Loucy (cell line): ENCODE measurements around the gene GABARAPL2.

Experiments used
- H2AFZ ChIP-seq: fragments of 200-600 bp; sonication (generic); 2 replicates; pipeline ENCODE4 v1.6.0; 2016; ENCODE audit warnings: antibody characterized with exemption, mild to moderate bottlenecking, low read length, moderate library complexity
- H3F3A ChIP-seq: fragments of 200-600 bp; 2 replicates; pipeline ENCODE4 v1.6.0; 2016; ENCODE audit warnings: antibody characterized with exemption, low read depth, mild to moderate bottlenecking
- H3K27me3 ChIP-seq: fragments of 200-600 bp; sonication (generic); 2 replicates; pipeline ENCODE4 v1.6.1; 2014; ENCODE audit warnings: low read length, mild to moderate bottlenecking; ENCODE audit not compliant: insufficient read depth, poor library complexity, severe bottlenecking
- H3K36me3 ChIP-seq: fragments of 200-600 bp; sonication (generic); 2 replicates; pipeline ENCODE4 v1.6.1; 2016; ENCODE audit warnings: low read length; ENCODE audit not compliant: insufficient read depth
- H3K4me1 ChIP-seq: fragments of 200-600 bp; sonication (generic); 2 replicates; pipeline ENCODE4 v1.5.1; 2014; ENCODE audit warnings: low read length, mild to moderate bottlenecking; ENCODE audit not compliant: insufficient read depth, poor library complexity, severe bottlenecking
- H3K4me2 ChIP-seq: fragments of 200-600 bp; sonication (generic); 2 replicates; pipeline ENCODE4 v1.6.0; 2014; ENCODE audit warnings: antibody characterized with exemption, low read length, low read depth, mild to moderate bottlenecking; ENCODE audit not compliant: poor library complexity, severe bottlenecking
- H3K4me3 ChIP-seq: fragments of 200-600 bp; sonication (generic); 2 replicates; pipeline ENCODE4 v1.5.1; 2014; ENCODE audit warnings: low read length, mild to moderate bottlenecking, mixed read lengths; ENCODE audit not compliant: poor library complexity, severe bottlenecking
- H3K79me2 ChIP-seq: fragments of 200-600 bp; sonication (generic); 2 replicates; pipeline ENCODE4 v1.6.1; 2014; ENCODE audit warnings: low read length; ENCODE audit not compliant: insufficient read depth
- H3K9ac ChIP-seq: fragments of 200-600 bp; sonication (generic); 2 replicates; pipeline ENCODE4 v1.6.0; 2014; ENCODE audit warnings: mild to moderate bottlenecking, low read depth, low read length, moderate library complexity; ENCODE audit not compliant: poor library complexity, severe bottlenecking
- H3K9me2 ChIP-seq: fragments of 200-600 bp; sonication (generic); replicated peaks from 2 replicates; pipeline ENCODE4 v1.6.1; 2016; ENCODE audit warnings: low read depth, low read length, mixed read lengths
- H3K9me3 ChIP-seq: fragments of 200-600 bp; sonication (generic); 2 replicates; pipeline ENCODE4 v1.6.1; 2014; ENCODE audit warnings: mild to moderate bottlenecking, antibody characterized with exemption, low read length, low read depth; ENCODE audit not compliant: insufficient read depth
- H4K20me1 ChIP-seq: fragments of 200-600 bp; sonication (generic); 2 replicates; pipeline ENCODE4 v1.6.0; 2014; ENCODE audit warnings: antibody characterized with exemption, low read length, mild to moderate bottlenecking; ENCODE audit not compliant: insufficient read depth, poor library complexity, severe bottlenecking
- EZH2phosphoT487 ChIP-seq: fragments of 200-600 bp; IDR thresholded peaks from 2 replicates; pipeline ENCODE4 v1.6.1; 2018; ENCODE audit warnings: antibody characterized with exemption, mild to moderate bottlenecking, moderate library complexity, borderline replicate concordance
- TF ChIP-seq, protein P1 (sequence below): fragments of 200-600 bp; sonication (generic); conservative IDR thresholded peaks from 2 replicates; pipeline ENCODE4 v1.5.1; 2014; ENCODE audit warnings: mild to moderate bottlenecking, antibody characterized with exemption, low read length

GABARAPL2 gene

GRCh38 chr16:75622761-75623605, 56.8 kb downstream of the GABARAPL2 start, which contains the start of gene ADAT1:
Gene ADAT1, minus strand, starts transcription at chr16:75623281. Its CDS starts 2,482 bp downstream, at chr16:75620799.
- no peaks in the 10 kb centered on the region for H3K9me3 ChIP-seq
- H3K4me3 ChIP-seq, result peak within 1 kb of the TSS; percentile 89
- peaks cover 12% of the 10 kb centered on the region for H3F3A ChIP-seq
- peak within 1 kb of the TSS; percentile 93 for H2AFZ ChIP-seq
- H3K9me2 ChIP-seq, result no peaks in the 10 kb centered on the region
- peak within 1 kb of the TSS; percentile 95 for H3K4me2 ChIP-seq
- H3K9ac ChIP-seq, result peak within 1 kb of the TSS; percentile 89
- H3K4me1 ChIP-seq, result peaks cover 47% of the 10 kb centered on the region
- peaks cover 17% of the 10 kb centered on the region; the same call in 1 of the 2 replicates for H3K36me3 ChIP-seq
- H4K20me1 ChIP-seq, result peaks cover 5% of the 10 kb centered on the region
- TF ChIP-seq EZH2phosphoT487, result no peak
- TF ChIP-seq, protein P1, sequence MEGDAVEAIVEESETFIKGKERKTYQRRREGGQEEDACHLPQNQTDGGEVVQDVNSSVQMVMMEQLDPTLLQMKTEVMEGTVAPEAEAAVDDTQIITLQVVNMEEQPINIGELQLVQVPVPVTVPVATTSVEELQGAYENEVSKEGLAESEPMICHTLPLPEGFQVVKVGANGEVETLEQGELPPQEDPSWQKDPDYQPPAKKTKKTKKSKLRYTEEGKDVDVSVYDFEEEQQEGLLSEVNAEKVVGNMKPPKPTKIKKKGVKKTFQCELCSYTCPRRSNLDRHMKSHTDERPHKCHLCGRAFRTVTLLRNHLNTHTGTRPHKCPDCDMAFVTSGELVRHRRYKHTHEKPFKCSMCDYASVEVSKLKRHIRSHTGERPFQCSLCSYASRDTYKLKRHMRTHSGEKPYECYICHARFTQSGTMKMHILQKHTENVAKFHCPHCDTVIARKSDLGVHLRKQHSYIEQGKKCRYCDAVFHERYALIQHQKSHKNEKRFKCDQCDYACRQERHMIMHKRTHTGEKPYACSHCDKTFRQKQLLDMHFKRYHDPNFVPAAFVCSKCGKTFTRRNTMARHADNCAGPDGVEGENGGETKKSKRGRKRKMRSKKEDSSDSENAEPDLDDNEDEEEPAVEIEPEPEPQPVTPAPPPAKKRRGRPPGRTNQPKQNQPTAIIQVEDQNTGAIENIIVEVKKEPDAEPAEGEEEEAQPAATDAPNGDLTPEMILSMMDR, result no peak
- H3K27me3 ChIP-seq, result no peaks in the 10 kb centered on the region
- H3K79me2 ChIP-seq, result peaks cover 24% of the 10 kb centered on the region; the same call in 1 of the 2 replicates

GRCh38 chr16:75624921-75625334, 58.7 kb downstream of the GABARAPL2 start:
- Histone ChIP-seq H3K4me3 (no peak overlapping the region), H3K9ac (no peak overlapping the region), H3F3A (peaks cover 17% of the 10 kb centered on the region), H2AFZ (no peak overlapping the region), H3K36me3 (peaks cover 35% of the 10 kb centered on the region; the same call in 1 of the 2 replicates), H3K79me2 (peaks cover 23% of the 10 kb centered on the region; the same call in 1 of the 2 replicates), H3K9me2 (no peaks in the 10 kb centered on the region), H3K27me3 (no peaks in the 10 kb centered on the region), H3K4me1 (peaks cover 59% of the 10 kb centered on the region), H3K9me3 (no peaks in the 10 kb centered on the region), H3K4me2 (no peak overlapping the region), H4K20me1 (peaks cover 5% of the 10 kb centered on the region)
- no peak for TF ChIP-seq EZH2phosphoT487
- TF ChIP-seq, protein P1, result no peak

- peak overlapping the region; percentile 77 for H3K4me2 ChIP-seq
- H3K4me1 ChIP-seq, result peaks cover 42% of the 10 kb centered on the region
- peaks cover 52% of the 10 kb centered on the region; the same call in 1 of the 2 replicates for H3K36me3 ChIP-seq
- H3K9me2 ChIP-seq, result no peaks in the 10 kb centered on the region
- H3K27me3 ChIP-seq, result no peaks in the 10 kb centered on the region
- peaks cover 5% of the 10 kb centered on the region for H4K20me1 ChIP-seq
- H3K9me3 ChIP-seq, result no peaks in the 10 kb centered on the region
- peaks cover 11% of the 10 kb centered on the region; the same call in 1 of the 2 replicates for H3K79me2 ChIP-seq
- TF ChIP-seq EZH2phosphoT487, result no peak
- TF ChIP-seq, protein P1, result no peak
- no peak overlapping the region for H3K4me3 ChIP-seq
- H3K9ac ChIP-seq, result peak overlapping the region; percentile 58
- no peak overlapping the region for H2AFZ ChIP-seq
- H3F3A ChIP-seq, result peaks cover 17% of the 10 kb centered on the region
Observed at GRCh38 chr16:75626806-75627205, 60.6 kb downstream of the GABARAPL2 start.
